Measurements from ENCODE around the gene PIN1.

GRCh38 chr19:9823816-9824215 lies 11.3 kb upstream of the PIN1 start:
- no peak for TF ChIP-seq CTCF (IDR thresholded peaks at IDR 0.05)
- TF ChIP-seq POLR2A (IDR thresholded peaks at IDR 0.05): no peak
